Measurements from ENCODE around the gene SYNE1.

Gene SYNE1

DNA sequence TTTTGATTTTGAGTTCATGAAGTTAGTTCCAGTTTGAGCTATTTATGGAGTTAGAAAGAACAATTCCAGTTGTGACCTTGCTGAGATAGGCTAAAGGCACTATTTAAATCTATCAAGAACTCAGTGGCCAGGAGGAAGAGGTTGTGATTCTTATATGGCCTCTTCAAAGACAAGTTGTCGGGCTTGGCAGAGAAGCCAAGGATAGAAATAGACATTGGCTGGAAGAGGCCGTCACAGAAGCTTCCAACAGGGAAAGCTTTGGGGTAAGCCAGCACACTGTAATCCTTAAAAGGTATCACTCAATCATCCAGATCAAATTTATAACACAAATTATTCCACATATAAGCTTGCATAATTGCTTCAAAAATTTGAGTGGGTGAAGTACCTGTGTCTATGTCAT, 286.1 kb downstream of the SYNE1 start:
- TF ChIP-seq, protein P1, sequence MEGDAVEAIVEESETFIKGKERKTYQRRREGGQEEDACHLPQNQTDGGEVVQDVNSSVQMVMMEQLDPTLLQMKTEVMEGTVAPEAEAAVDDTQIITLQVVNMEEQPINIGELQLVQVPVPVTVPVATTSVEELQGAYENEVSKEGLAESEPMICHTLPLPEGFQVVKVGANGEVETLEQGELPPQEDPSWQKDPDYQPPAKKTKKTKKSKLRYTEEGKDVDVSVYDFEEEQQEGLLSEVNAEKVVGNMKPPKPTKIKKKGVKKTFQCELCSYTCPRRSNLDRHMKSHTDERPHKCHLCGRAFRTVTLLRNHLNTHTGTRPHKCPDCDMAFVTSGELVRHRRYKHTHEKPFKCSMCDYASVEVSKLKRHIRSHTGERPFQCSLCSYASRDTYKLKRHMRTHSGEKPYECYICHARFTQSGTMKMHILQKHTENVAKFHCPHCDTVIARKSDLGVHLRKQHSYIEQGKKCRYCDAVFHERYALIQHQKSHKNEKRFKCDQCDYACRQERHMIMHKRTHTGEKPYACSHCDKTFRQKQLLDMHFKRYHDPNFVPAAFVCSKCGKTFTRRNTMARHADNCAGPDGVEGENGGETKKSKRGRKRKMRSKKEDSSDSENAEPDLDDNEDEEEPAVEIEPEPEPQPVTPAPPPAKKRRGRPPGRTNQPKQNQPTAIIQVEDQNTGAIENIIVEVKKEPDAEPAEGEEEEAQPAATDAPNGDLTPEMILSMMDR (IDR thresholded peaks at IDR 0.05; ENCODE audit: borderline replicate concordance, control extremely low read depth, extremely low read depth, insufficient read depth, missing control alignments), result no peak
- DNase-seq (ENCODE audit: low spot score), result no peak
- in situ Hi-C loops (cut with MboI; ENCODE audit: low sequenced_read_pairs, unreplicated experiment), result no loop called here

- DNase-seq (ENCODE audit: low spot score), result no peak
- TF ChIP-seq, protein P1 (IDR thresholded peaks at IDR 0.05; ENCODE audit: borderline replicate concordance, control extremely low read depth, extremely low read depth, insufficient read depth, missing control alignments), result no peak
- in situ Hi-C loops (cut with MboI; ENCODE audit: low sequenced_read_pairs, unreplicated experiment), result no loop called here
These were observed 289.0 kb downstream of the SYNE1 start for GRCh38 chr6:152348116-152348515.

DNA sequence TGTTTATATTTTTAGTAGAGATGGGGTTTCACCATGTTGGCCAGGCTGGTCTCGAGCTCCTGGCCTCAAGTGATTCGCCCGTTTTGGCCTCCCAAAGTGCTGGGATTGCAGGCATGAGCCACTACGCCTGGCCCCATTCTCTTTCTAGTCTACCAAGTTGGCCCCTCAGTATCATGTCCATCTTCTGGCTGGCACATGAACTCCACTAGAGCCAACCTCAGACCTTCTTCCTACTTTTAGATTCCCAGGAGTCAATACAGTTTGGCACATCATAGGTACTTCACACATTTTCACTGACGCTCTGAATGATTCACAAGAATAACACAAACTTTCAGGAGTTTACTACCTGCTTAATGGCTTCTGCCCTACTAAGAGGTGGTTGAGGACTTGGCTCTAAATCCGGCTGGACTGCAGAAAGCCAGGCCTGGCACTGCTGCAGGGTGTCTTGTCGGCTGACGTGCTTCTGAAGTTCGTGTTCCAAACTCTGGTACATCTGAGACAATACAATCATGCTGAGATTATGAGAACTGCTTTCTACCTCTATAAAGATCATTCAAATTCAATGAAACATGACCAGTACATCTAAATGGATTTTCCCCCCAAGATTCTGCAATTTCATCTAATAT, 293.3 kb downstream of the SYNE1 start:
- TF ChIP-seq, protein P1 (IDR thresholded peaks at IDR 0.05; ENCODE audit: borderline replicate concordance, control extremely low read depth, extremely low read depth, insufficient read depth, missing control alignments), result no peak
- in situ Hi-C loops (cut with MboI; ENCODE audit: low sequenced_read_pairs, unreplicated experiment), result no loop called here
- no peak for DNase-seq (ENCODE audit: low spot score)

- in situ Hi-C loops (cut with MboI; ENCODE audit: low sequenced_read_pairs, unreplicated experiment), result no loop called here
- TF ChIP-seq, protein P1 (IDR thresholded peaks at IDR 0.05; ENCODE audit: borderline replicate concordance, control extremely low read depth, extremely low read depth, insufficient read depth, missing control alignments), result no peak
- no peak for DNase-seq (ENCODE audit: low spot score)
These were observed 295.6 kb downstream of the SYNE1 start for GRCh38 chr6:152341596-152341995.

GRCh38 chr6:152338335-152339125, 298.6 kb downstream of the SYNE1 start:
- TF ChIP-seq, protein P1 (IDR thresholded peaks at IDR 0.05; ENCODE audit: borderline replicate concordance, control extremely low read depth, extremely low read depth, insufficient read depth, missing control alignments), result peak; percentile 77
- in situ Hi-C loops (cut with MboI; ENCODE audit: low sequenced_read_pairs, unreplicated experiment), result no loop called here
- DNase-seq (ENCODE audit: low spot score), result peak; percentile 49

DNA sequence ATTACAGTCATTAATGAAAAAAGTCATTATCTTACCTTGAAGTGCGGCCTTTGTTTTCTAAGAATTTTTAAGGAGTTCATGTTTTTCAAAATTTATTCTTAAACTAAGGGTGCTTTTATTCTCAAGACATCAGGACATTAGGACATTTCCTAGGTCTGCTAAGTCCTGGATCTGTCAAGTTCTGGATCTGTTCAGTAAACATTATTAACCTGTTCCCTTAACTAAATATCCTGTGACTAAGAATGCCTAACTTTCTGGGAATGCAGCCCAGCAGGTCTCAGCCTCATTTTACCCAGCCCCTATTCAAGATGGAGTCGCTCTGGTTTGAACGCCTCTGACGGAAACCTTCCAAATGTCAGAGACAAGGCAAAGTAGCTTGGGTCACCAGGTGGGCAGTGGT, 302.6 kb downstream of the SYNE1 start:
- TF ChIP-seq, protein P1 (IDR thresholded peaks at IDR 0.05; ENCODE audit: borderline replicate concordance, control extremely low read depth, extremely low read depth, insufficient read depth, missing control alignments), result no peak
- DNase-seq (ENCODE audit: low spot score), result no peak
- in situ Hi-C loops (cut with MboI; ENCODE audit: low sequenced_read_pairs, unreplicated experiment), result no loop called here

Measured in GM13976 (cell line).